Measurements from ENCODE around the gene RACK1. TPM values are rescaled to one million over a fixed set of nuclear protein-coding genes. Genes with fewer than 3 reads are reported as not detected.

Gene RACK1
- total RNA-seq, 4 donors from 2014 or later, result 1,928 to 2,385 (median 2,165) TPM

DNA sequence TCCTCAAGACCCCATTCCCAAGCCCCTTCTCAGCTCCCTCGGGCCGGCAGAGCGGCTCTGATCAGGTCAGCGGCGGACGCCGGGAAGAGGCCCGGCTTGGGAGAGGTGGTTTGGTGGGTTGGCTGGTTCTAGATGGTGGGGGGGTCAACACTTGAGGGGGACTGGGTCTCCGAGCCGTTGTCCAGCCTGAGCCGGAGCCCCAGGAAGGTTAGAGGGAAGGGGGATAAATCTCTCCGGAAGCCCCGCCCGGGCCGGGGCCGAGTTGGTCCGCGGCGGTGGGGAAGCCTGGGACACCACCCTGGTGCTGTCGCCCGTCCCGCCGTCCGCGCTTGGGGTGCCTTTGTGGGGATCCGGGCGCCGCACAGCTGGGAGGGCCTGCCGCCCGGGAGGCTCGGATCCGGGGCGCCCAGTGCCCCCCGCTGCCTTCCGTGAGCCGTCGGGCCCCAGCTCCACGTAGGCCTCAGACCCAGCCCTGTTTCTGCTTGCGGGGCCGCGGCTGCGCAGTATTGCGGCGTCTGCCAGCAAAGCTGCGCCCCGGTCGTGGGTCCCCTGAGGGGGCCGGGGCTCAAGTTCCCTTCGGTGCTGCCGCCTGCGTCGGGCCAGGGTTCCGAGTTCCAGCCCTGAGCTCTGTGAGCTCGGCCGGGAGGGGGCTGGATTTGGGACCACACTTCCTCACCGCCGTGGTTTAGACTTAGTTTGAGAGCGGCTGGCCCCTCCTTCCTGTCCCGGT is 17.8 kb upstream of the RACK1 start:
- ATAC-seq (ENCODE audit: low FRiP score) (peak; percentile 69), DNase-seq (ENCODE audit: low spot score) (no peak)
- TF ChIP-seq, protein P1, sequence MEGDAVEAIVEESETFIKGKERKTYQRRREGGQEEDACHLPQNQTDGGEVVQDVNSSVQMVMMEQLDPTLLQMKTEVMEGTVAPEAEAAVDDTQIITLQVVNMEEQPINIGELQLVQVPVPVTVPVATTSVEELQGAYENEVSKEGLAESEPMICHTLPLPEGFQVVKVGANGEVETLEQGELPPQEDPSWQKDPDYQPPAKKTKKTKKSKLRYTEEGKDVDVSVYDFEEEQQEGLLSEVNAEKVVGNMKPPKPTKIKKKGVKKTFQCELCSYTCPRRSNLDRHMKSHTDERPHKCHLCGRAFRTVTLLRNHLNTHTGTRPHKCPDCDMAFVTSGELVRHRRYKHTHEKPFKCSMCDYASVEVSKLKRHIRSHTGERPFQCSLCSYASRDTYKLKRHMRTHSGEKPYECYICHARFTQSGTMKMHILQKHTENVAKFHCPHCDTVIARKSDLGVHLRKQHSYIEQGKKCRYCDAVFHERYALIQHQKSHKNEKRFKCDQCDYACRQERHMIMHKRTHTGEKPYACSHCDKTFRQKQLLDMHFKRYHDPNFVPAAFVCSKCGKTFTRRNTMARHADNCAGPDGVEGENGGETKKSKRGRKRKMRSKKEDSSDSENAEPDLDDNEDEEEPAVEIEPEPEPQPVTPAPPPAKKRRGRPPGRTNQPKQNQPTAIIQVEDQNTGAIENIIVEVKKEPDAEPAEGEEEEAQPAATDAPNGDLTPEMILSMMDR (IDR thresholded peaks at IDR 0.05), result no peak

- ATAC-seq (ENCODE audit: low FRiP score) (peak; percentile 96), DNase-seq (ENCODE audit: low spot score) (peak; percentile 70)
- TF ChIP-seq, protein P1 (IDR thresholded peaks at IDR 0.05), result no peak
Measured at GRCh38 chr5:181260720-181261319, 17.1 kb upstream of the RACK1 start, which contains the start of gene TRIM52. Gene TRIM52, minus strand, starts transcription at chr5:181261143. Its CDS starts 330 bp downstream, at chr5:181260813.

GRCh38 chr5:181259974-181260719 is 16.4 kb upstream of the RACK1 start:
- TF ChIP-seq, protein P1 (IDR thresholded peaks at IDR 0.05), result no peak
- ATAC-seq (ENCODE audit: low FRiP score) (no peak), DNase-seq (ENCODE audit: low spot score) (no peak)

- TF ChIP-seq, protein P1 (IDR thresholded peaks at IDR 0.05), result no peak
- no peak for DNase-seq (ENCODE audit: low spot score)
- no peak for ATAC-seq (ENCODE audit: low FRiP score)
Measured at GRCh38 chr5:181259283-181259682, 15.6 kb upstream of the RACK1 start.

GRCh38 chr5:181258576-181258975 is 14.9 kb upstream of the RACK1 start:
- TF ChIP-seq, protein P1 (IDR thresholded peaks at IDR 0.05), result no peak
- ATAC-seq (ENCODE audit: low FRiP score) (no peak), DNase-seq (ENCODE audit: low spot score) (no peak)

DNA sequence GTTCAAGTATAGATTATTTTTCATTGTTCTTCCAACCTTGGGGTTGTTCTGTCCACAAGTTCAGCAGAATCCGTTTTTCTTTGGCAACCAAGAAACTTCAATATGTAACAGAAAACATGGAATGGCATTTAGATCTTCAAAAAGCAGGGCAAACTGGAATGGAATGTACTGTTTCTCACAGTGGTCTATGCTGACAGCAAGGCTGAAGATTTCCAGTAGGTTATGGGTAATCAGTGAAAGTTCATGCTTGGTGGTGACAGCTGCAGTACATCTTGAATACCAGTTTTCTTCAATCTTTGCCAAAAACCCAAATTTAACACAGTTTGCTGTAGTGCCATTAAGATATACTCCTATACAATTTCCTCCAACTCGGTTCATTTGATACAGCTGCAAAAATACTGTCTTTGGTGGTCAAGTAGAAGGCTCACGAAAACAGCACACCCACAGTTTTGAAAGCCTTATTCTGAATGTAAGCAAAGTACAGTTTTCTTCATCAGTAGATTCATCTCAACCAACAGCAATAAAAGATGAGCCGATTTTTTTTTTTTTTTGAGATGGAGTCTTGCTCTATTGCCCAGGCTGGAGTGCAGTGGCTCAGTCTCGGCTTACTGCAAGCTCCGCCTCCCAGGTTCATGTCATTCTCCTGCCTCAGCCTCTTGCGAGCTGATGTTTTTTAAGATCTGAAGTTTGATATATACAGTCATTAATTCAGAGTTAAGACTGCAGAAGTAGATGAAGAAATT is 12.3 kb upstream of the RACK1 start:
- ATAC-seq (ENCODE audit: low FRiP score) (no peak), DNase-seq (ENCODE audit: low spot score) (no peak)
- TF ChIP-seq, protein P1 (IDR thresholded peaks at IDR 0.05), result no peak

Data from omental fat pad (tissue), 4 donors.